Keratinocyte (primary cell): ENCODE results near the gene CNTLN. TPM values are rescaled to one million over a fixed set of nuclear protein-coding genes. Genes with fewer than 3 reads are reported as not detected.

Experiments used
- DNase-seq: peaks from one replicate; pipeline ENCODE4 v3.0.0-alpha.2; 2011; ENCODE audit warnings: low read depth, missing footprints, low spot score
- FAIRE-seq: peaks from 2 replicates; lab custom pipeline; 2011; peaks lifted over from hg19 to GRCh38; lab: Jason Lieb, UNC
- H2AFZ ChIP-seq: 2 replicates; pipeline ENCODE4 v1.6.0; 2012; ENCODE audit warnings: low read length, control low read depth, inconsistent platforms; ENCODE audit not compliant: control insufficient read depth
- H3K27ac ChIP-seq: 2 replicates; pipeline ENCODE4 v1.5.1; 2011; ENCODE audit warnings: low read length; ENCODE audit not compliant: control insufficient read depth, insufficient read depth
- H3K27me3 ChIP-seq: 3 replicates; pipeline ENCODE4 v1.6.0; 2011; ENCODE audit warnings: low read length; ENCODE audit not compliant: control insufficient read depth, insufficient read depth; ENCODE audit errors: extremely low read depth
- H3K36me3 ChIP-seq, 2 experiments: 2 replicates in 1 of 2; 3 replicates in 1 of 2; pipeline ENCODE4 v1.5.1; 2011; ENCODE audit warnings: low read length in 2 of 2, mild to moderate bottlenecking in 1 of 2; ENCODE audit not compliant: control insufficient read depth in 2 of 2, insufficient read depth in 2 of 2; ENCODE audit errors: extremely low read depth in 1 of 2
- H3K4me1 ChIP-seq: 3 replicates; pipeline ENCODE4 v1.5.1; 2011; ENCODE audit warnings: low read length; ENCODE audit not compliant: control insufficient read depth, insufficient read depth; ENCODE audit errors: extremely low read depth
- H3K4me2 ChIP-seq: 3 replicates; pipeline ENCODE4 v1.6.0; 2011; ENCODE audit warnings: low read depth, low read length; ENCODE audit not compliant: control insufficient read depth, insufficient read depth; ENCODE audit errors: extremely low read depth
- H3K4me3 ChIP-seq, 3 experiments: fragments of 200-600 bp in 1 of 3; sonication (generic) in 1 of 3; 2 replicates in 2 of 3; 3 replicates in 1 of 3; pipeline ENCODE4 v1.5.1; 2011 to 2016; ENCODE audit warnings: low read length in 3 of 3, mild to moderate bottlenecking in 3 of 3, control low read depth in 2 of 3, inconsistent platforms in 1 of 3, low read depth in 1 of 3, mixed read lengths in 1 of 3, mixed run types in 1 of 3, moderate library complexity in 1 of 3; ENCODE audit not compliant: control insufficient read depth in 2 of 3, insufficient read depth in 2 of 3; ENCODE audit errors: extremely low read depth in 1 of 3
- H3K79me2 ChIP-seq: 2 replicates; pipeline ENCODE4 v1.6.0; 2012; ENCODE audit warnings: low read length; ENCODE audit not compliant: control insufficient read depth, insufficient read depth
- H3K9ac ChIP-seq: 3 replicates; pipeline ENCODE4 v1.6.0; 2011; ENCODE audit warnings: low read length; ENCODE audit not compliant: control insufficient read depth, insufficient read depth; ENCODE audit errors: extremely low read depth
- H3K9me1 ChIP-seq: 3 replicates; pipeline ENCODE4 v1.6.0; 2011; ENCODE audit warnings: low read length; ENCODE audit not compliant: control insufficient read depth, insufficient read depth; ENCODE audit errors: extremely low read depth
- H3K9me3 ChIP-seq: 2 replicates; pipeline ENCODE4 v1.5.1; 2012; ENCODE audit warnings: low read depth, low read length; ENCODE audit not compliant: control insufficient read depth
- H4K20me1 ChIP-seq: 3 replicates; pipeline ENCODE4 v1.6.0; 2011; ENCODE audit warnings: low read length; ENCODE audit not compliant: control insufficient read depth, insufficient read depth; ENCODE audit errors: extremely low read depth
- CTCF ChIP-seq, 3 experiments: IDR thresholded peaks in 1 of 3; conservative IDR thresholded peaks in 1 of 3; optimal IDR thresholded peaks in 1 of 3; 2 replicates in 2 of 3; 3 replicates in 1 of 3; pipeline versions ENCODE3 to v1.5.1; 2011; ENCODE audit warnings: low read length in 3 of 3, mild to moderate bottlenecking in 3 of 3, moderate library complexity in 2 of 3, control low read depth in 1 of 3, inconsistent platforms in 1 of 3; ENCODE audit not compliant: insufficient read depth in 2 of 3; ENCODE audit errors: extremely low read depth in 1 of 3
- EZH2 ChIP-seq: IDR thresholded peaks from one replicate; pipeline ENCODE4 v1.6.1; 2012; ENCODE audit warnings: inconsistent platforms, mild to moderate bottlenecking, low read length, moderate library complexity
- dilution Hi-C: fragments of 300-500 bp; cut with MboI; formaldehyde crosslinking; loops from one replicate; pipeline ENCODE4 v1.7.0; 2020; ENCODE audit warnings: low sequenced_read_pairs; ENCODE audit not compliant: extremely low pct_ligation_motif_present
- polyA plus RNA-seq, 5 experiments: library from polyadenylated mRNA; depleted of rRNA in 3 of 5; stranded (reverse) in 3 of 5; stranded (forward) in 1 of 5; unstranded in 1 of 5; fragments of >200 nt; gene quantifications; 1 replicate in 1 of 5; 2 replicates in 3 of 5; 3 replicates in 1 of 5; pipeline versions ENCODE4 v1.2.1 to v1.2.3, GENCODE V29; 2011 to 2012; ENCODE audit warnings: missing spikeins in 2 of 5, low read depth in 1 of 5, low replicate concordance in 1 of 5

Gene CNTLN
- polyA plus RNA-seq, 1 donor (not counting 4 experiments of a cell fraction or from before 2014, with no cell fraction given), result 2.4 TPM

GRCh38 chr9:17293685-17294084 is 158.8 kb downstream of the CNTLN start:
- Histone ChIP-seq H2AFZ (no peak overlapping the region), H3K9me1 (no peaks in the 10 kb centered on the region), H3K4me3 (no peak overlapping the region), H4K20me1 (no peaks in the 10 kb centered on the region), H3K27me3 (no peaks in the 10 kb centered on the region), H3K79me2 (no peaks in the 10 kb centered on the region), H3K9ac (no peak overlapping the region), H3K4me2 (no peak overlapping the region), H3K4me1 (no peaks in the 10 kb centered on the region), H3K9me3 (no peaks in the 10 kb centered on the region), H3K36me3 (no peaks in the 10 kb centered on the region), H3K27ac (no peak overlapping the region)
- TF ChIP-seq EZH2, result no peak
- no peak for TF ChIP-seq CTCF (optimal IDR thresholded peaks at IDR 0.05 in 1 of 3, IDR thresholded peaks at IDR 0.05 in 1 of 3, conservative IDR thresholded peaks at IDR 0.05 in 1 of 3; ENCODE audit: extremely low read depth in 1 of 3, insufficient read depth in 2 of 3, low read length in 3 of 3)
- dilution Hi-C loops, result no loop called here
- DNase-seq (no peak), FAIRE-seq (no peak)

DNA sequence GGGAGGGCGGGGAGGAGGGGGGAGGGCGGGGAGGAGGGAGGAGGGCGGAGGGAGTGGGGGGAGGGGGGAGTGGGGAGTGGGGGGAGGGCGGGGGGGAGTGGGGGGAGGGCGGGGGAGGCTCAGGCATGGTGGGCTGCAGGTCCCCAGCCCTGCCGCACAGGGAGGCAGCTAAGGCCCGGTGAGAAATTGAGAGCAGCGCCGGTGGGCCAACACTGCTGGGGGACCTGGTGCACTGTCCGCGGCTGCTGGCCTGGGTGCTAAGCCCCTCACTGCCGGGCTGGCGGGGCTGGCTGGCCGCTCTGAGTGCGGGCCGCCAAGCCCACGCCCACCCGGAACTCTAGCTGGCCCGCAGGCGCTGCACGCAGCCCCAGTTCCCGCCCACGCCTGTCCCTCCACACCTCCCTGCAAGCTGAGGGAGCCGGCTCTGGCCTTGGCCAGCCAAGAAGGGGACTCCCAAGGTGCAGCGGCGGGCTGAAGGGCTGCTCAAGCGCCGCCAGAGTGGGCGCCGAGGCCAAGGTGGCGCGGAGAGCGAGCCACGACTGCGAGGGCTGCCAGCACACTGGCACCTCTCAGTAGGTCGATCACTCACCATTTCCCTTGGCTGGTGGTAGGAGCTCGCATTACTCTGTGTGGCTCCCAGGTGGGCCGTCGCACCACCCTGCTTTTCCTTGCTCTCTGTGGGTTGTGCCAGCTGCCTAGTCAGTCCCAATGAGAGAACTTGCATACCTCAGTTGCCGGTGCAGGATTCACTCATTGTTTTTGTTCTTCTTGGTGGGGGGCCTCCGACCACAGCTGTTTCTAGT is 160.2 kb downstream of the CNTLN start:
- Histone ChIP-seq H3K27me3 (no peaks in the 10 kb centered on the region), H3K36me3 (no peaks in the 10 kb centered on the region), H3K79me2 (no peaks in the 10 kb centered on the region), H3K9me1 (no peaks in the 10 kb centered on the region), H3K4me1 (no peaks in the 10 kb centered on the region), H2AFZ (no peak overlapping the region), H3K4me3 (no peak overlapping the region), H3K4me2 (no peak overlapping the region), H3K9ac (no peak overlapping the region), H3K27ac (no peak overlapping the region), H3K9me3 (no peaks in the 10 kb centered on the region), H4K20me1 (no peaks in the 10 kb centered on the region)
- no peak for TF ChIP-seq EZH2
- TF ChIP-seq CTCF (optimal IDR thresholded peaks at IDR 0.05 in 1 of 3, IDR thresholded peaks at IDR 0.05 in 1 of 3, conservative IDR thresholded peaks at IDR 0.05 in 1 of 3; ENCODE audit: extremely low read depth in 1 of 3, insufficient read depth in 2 of 3, low read length in 3 of 3), result no peak
- dilution Hi-C loops, result no loop called here
- FAIRE-seq (no peak), DNase-seq (no peak)
